GM18519 (cell line): ENCODE data around the gene CDK5.

Experiments used
- ATAC-seq: cut with Tn5 transposase; IDR thresholded peaks from one replicate; pipeline ENCODE4 v1.9.1; 2021; ENCODE audit warnings: mild to moderate bottlenecking, moderate library complexity; ENCODE audit not compliant: unreplicated experiment, low FRiP score

The CDK5 gene

GRCh38 chr7:151075662-151075971 is 17.9 kb upstream of the CDK5 start:
- ATAC-seq = no peak

DNA sequence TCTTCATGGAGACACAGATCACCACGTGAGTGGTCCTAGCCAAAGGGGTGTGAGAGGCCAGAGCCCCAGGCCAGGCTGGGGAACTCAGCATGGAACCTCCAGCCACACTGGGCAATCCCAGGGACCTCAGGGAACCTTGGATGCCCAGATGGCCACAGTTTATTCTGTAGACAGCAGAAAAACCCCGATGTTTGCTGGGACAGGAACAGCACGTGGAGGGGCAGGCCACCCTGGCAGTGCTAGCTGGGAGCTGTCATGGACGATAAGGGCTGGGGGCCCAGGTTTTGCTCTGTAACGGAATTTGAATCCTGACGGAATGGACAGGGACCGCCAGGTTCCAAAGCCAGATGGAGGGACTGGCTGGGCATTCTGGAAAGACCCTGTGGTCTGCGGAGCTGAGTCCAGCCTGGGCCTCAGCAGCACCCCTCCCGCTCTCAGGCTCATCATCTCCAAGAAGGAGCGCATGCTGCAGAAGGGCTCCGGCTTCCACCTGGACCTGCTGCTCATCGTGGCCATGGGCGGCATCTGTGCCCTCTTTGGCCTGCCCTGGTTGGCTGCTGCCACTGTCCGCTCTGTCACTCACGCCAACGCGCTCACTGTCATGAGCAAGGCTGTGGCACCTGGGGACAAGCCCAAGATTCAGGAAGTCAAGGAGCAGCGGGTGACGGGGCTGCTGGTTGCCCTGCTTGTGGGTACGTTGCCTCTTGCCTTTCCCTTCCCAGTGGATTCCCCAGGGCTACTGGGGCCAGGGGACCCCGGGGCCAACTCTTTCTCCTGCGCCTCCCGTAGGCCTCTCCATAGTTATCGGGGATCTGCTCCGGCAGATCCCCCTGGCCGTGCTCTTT is 17.3 kb upstream of the CDK5 start:
- ATAC-seq = no peak

- ATAC-seq = no peak
These were observed 16.3 kb upstream of the CDK5 start for GRCh38 chr7:151073990-151074389.

GRCh38 chr7:151071032-151071866 is 13.6 kb upstream of the CDK5 start:
- no peak for ATAC-seq

- ATAC-seq = no peak
These were observed 12.9 kb upstream of the CDK5 start for GRCh38 chr7:151070574-151070960.

- ATAC-seq = no peak
These were observed 12.3 kb upstream of the CDK5 start for GRCh38 chr7:151069841-151070573.

DNA sequence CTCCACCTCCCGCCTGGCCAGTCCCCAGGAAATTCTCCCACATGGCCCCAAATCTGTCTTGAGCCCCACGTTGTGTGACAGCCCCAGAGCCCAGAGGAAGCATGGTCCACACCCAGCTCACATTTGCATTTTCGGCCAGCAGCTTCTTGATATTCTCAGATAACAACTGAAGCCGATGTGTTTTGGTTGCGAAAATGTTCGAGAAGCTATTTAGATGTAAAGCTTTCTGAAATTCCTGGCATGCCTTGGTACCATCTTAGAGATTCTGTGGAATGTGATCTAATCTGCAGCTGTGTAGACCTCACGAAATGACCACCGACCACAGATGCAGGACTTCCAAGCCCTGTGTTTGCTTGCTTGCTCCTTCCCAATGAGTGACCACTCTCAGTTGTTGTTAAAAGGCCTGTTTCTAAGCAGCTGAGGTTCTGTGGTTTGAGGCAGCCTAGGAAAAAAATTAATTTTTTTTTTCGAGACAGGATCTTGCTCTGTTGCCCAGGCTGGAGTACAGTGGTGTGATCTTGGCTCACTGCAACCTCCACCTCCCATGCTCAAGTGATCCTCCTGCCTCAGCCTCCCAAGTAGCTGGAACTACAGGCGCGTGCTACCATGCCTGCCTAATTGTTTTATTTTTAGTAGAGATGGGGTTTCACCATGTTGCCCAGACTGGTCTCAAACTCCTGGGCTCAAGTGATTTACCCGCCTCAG is 10.5 kb upstream of the CDK5 start:
- no peak for ATAC-seq

DNA sequence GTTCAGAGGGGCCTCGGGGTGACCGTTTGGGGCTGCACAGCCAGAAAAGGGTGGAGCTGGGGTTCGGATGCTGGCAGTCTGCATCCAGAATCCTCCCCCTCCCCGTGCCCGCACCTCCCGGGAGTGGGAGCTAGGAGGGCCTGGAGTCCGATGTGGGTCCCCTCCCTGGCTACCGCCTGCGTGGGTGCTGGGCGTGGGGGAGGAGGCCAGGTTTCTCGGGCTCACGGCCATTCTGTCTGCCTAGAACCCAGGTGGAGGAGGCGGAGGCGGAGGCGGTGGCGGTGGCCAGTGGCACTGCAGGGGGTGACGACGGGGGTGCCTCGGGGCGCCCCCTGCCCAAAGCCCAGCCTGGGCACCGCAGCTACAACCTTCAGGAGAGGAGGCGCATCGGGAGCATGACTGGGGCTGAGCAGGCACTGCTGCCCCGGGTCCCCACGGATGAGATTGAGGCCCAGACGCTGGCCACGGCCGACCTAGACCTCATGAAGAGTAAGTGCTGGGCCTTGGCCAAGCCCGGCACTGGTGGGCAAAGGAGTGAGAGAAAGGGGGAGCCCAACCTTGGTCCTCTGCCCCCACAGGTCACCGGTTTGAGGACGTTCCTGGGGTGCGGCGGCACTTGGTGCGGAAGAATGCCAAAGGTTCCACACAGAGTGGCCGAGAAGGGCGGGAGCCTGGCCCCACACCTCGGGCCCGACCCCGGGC is 8.7 kb upstream of the CDK5 start:
- ATAC-seq = no peak

DNA sequence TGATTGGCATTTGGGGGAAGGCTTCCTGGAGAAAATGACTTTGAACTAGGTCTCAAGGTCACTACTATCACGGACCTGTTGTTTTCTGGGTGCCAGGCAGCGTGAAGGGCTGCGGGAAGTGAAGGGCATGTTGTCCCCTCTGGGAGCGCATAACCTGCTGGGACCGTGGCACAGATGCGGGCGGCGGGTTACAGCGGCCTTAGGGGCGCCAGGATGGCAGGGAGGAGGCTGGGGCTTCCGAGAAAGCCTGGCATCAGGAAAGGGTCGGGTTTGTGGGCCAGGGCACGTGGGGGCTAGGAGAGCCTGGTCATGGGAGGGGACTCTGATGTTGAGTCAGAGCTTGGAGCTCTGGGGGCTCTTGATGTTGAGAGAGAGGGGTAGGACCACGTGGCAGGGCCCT is 7.8 kb upstream of the CDK5 start:
- ATAC-seq = no peak

- no peak for ATAC-seq
These were observed 7.3 kb upstream of the CDK5 start for GRCh38 chr7:151064993-151065392.

DNA sequence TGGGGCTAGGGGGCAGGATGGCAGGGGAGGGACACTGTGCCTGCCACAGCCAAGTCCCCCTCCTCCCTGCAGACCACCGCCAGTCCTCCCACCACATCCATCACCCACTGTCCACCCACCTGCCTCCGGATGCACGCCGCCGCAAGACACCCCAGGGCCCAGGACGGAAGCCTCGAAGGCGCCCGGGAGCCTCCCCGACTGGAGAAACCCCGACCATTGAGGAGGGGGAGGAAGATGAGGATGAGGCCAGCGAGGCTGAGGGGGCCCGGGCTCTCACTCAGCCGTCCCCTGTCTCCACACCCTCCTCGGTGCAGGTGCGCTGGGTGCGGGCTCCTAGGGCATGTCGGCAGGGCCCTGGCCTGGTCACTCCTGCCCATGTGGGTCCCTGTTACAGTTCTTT is 6.8 kb upstream of the CDK5 start:
- no peak for ATAC-seq

DNA sequence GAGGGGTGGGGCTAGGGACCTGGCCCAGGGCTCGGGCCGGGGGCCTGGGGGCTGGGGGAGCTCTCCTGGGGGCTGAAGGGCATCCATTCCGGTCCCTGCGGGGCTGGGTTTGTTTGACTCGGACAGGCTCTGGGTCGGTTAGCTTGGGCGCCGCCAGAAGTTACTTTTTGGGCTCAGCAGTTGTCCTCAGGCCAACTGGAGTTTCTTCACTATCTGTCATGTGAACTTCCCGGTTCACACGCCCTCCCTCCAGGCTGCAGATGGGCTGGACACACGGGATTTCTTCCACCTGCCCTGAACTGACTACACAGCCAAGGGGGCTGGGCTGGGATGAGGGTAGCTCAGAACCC is 5.5 kb upstream of the CDK5 start:
- ATAC-seq = no peak

DNA sequence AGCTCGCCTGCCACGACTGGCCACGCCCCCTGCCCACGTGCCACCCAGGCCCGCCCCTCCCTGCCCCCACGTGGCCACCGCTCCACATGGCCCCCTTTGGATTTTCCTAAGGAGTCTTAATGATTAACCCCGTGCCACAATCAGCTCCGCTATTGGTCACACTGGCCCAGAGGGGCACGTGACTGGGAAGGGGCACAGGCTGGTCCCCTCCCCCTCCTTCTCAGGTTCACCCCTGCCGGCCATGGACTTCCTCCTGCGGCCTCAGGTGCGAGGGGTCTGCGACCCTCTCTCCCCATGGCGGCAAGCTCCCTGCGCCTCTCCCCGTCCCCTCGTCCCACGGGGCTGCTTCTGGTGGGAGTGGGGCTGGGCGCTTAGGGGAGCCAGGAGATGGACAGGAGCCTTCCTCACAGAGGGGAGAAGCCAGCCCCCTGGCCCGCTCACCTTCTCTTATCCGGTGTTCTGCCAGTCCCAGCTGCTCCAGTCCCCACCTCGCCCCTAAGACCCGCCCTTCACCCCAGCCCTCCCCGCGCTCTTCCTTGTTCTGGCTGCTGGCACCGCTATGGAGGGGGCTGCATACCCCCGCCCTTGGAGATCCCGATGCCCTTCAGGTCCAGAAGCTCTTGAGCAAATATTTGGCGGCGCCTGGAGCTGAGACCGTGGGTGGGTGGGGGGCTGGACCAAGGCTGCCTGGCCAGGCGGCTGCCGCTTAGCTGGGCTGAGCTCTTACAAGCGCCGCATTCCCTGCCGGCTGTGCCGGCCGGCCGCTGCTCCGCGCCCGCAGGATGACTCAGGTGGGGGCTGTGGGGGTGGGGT is 4.9 kb upstream of the CDK5 start:
- ATAC-seq = no peak

DNA sequence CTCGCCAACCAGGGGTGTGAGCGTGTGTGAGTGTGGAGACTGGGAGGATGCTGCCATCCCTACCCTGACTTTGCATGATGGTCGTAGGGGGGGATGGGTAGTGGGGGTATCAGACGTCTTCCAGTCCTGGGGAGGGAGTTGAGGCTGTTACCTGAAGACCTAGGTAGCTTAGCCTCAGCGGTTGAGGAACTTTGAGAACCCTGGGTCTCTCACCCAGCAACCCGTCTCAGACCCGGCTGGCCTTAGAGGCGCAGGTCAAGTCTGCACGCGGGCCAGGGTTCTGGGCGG is 4.4 kb upstream of the CDK5 start:
- ATAC-seq = no peak

GRCh38 chr7:151061213-151062110 is 3.8 kb upstream of the CDK5 start:
- ATAC-seq = no peak

GRCh38 chr7:151060416-151061212 is 2.9 kb upstream of the CDK5 start:
- ATAC-seq = no peak

DNA sequence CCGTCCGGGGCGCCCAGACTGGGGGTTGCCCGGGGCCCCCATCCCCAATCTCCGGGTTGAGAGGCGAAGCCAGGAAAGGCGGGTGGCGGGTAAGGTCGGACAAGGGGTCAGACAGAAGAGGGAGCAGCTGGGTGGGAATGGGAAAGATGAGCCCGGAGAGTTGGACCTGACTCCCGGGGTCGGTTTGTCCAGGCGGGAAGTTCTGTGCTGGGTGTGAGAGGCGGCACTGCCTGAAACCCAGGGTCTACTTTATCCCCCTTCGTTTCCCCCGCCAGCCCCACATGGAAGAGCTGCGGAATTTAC is 2.4 kb upstream of the CDK5 start:
- ATAC-seq = no peak
